H9 (cell line): Measurements from ENCODE around the gene SUFU. TPM values are rescaled to one million over a fixed set of nuclear protein-coding genes. Genes with fewer than 3 reads are reported as not detected.

Experiments
- DNase-seq: peaks from one replicate; pipeline ENCODE4 v3.0.0-alpha.2; 2017
- H2AFZ ChIP-seq: one replicate; pipeline ENCODE4 v1.6.1; 2013; ENCODE audit warnings: mild to moderate bottlenecking, low read length, control low read depth, moderate library complexity
- H2AK5ac ChIP-seq: 2 replicates; pipeline ENCODE4 v1.6.1; 2013; ENCODE audit warnings: low read length, control low read depth, mixed read lengths; ENCODE audit not compliant: insufficient read length
- H2BK120ac ChIP-seq: one replicate; pipeline ENCODE4 v1.6.1; 2013; ENCODE audit warnings: low read depth, mild to moderate bottlenecking, low read length, control low read depth, inconsistent platforms; ENCODE audit not compliant: poor library complexity, severe bottlenecking
- H2BK12ac ChIP-seq: 2 replicates; pipeline ENCODE4 v1.6.1; 2013; ENCODE audit warnings: low read length, control low read depth, mixed read lengths, low read depth; ENCODE audit not compliant: insufficient read length
- H2BK15ac ChIP-seq: 2 replicates; pipeline ENCODE4 v1.6.1; 2013; ENCODE audit warnings: low read depth, low read length, control low read depth
- H2BK20ac ChIP-seq: one replicate; pipeline ENCODE4 v1.6.1; 2013; ENCODE audit warnings: low read depth, mild to moderate bottlenecking, low read length, control low read depth, inconsistent platforms; ENCODE audit not compliant: poor library complexity, severe bottlenecking
- H2BK5ac ChIP-seq: 2 replicates; pipeline ENCODE4 v1.6.1; 2013; ENCODE audit warnings: low read length, control low read depth, mixed read lengths; ENCODE audit not compliant: insufficient read length
- H3K14ac ChIP-seq: 2 replicates; pipeline ENCODE4 v1.6.1; 2013; ENCODE audit warnings: low read length, control low read depth; ENCODE audit not compliant: insufficient read depth
- H3K18ac ChIP-seq: 2 replicates; pipeline ENCODE4 v1.6.1; 2013; ENCODE audit warnings: low read depth, mild to moderate bottlenecking, mixed read lengths, low read length, control low read depth; ENCODE audit not compliant: insufficient read length
- H3K23ac ChIP-seq: 2 replicates; pipeline ENCODE4 v1.6.1; 2013; ENCODE audit warnings: low read length, control low read depth, mixed read lengths, low read depth; ENCODE audit not compliant: insufficient read length
- H3K23me2 ChIP-seq: 2 replicates; pipeline ENCODE4 v1.6.1; 2013; ENCODE audit warnings: low read depth, mild to moderate bottlenecking, mixed read lengths, low read length, control low read depth; ENCODE audit not compliant: insufficient read length, poor library complexity, severe bottlenecking
- H3K27ac ChIP-seq: 2 replicates; pipeline ENCODE4 v1.5.1; 2013; ENCODE audit warnings: low read length, control low read depth, mixed read lengths, low read depth; ENCODE audit not compliant: insufficient read length
- H3K27me3 ChIP-seq: 2 replicates; pipeline ENCODE4 v1.6.1; 2013; ENCODE audit warnings: low read length, control low read depth, inconsistent platforms; ENCODE audit not compliant: insufficient read depth
- H3K4ac ChIP-seq: 2 replicates; pipeline ENCODE4 v1.6.1; 2013; ENCODE audit warnings: low read depth, mild to moderate bottlenecking, control low read depth, inconsistent platforms, low read length, moderate library complexity
- H3K4me1 ChIP-seq: 2 replicates; pipeline ENCODE4 v1.6.1; 2013; ENCODE audit warnings: low read length, control low read depth, inconsistent platforms; ENCODE audit not compliant: insufficient read depth
- H3K4me2 ChIP-seq: 2 replicates; pipeline ENCODE4 v1.6.1; 2013; ENCODE audit warnings: low read length, control low read depth, mixed read lengths; ENCODE audit not compliant: insufficient read length, insufficient read depth
- H3K56ac ChIP-seq: 2 replicates; pipeline ENCODE4 v1.6.1; 2013; ENCODE audit warnings: low read depth, mild to moderate bottlenecking, mixed read lengths, low read length, control low read depth; ENCODE audit not compliant: insufficient read length
- H3K79me1 ChIP-seq: 2 replicates; pipeline ENCODE4 v1.6.1; 2013; ENCODE audit warnings: low read depth, mild to moderate bottlenecking, moderate library complexity, low read length, control low read depth, inconsistent platforms; ENCODE audit not compliant: insufficient read depth, poor library complexity, severe bottlenecking
- H3K79me2 ChIP-seq: 2 replicates; pipeline ENCODE4 v1.6.1; 2013; ENCODE audit warnings: low read length, control low read depth, inconsistent platforms; ENCODE audit not compliant: insufficient read depth
- H3K9ac ChIP-seq: 2 replicates; pipeline ENCODE4 v1.6.1; 2013; ENCODE audit warnings: low read length, control low read depth, mixed read lengths; ENCODE audit not compliant: insufficient read length; ENCODE audit errors: extremely low read depth
- H3K9me3 ChIP-seq: one replicate; pipeline ENCODE4 v1.6.1; 2013; ENCODE audit warnings: low read depth, low read length, inconsistent platforms; ENCODE audit not compliant: control insufficient read depth
- H3T11ph ChIP-seq: one replicate; pipeline ENCODE4 v1.6.1; 2013; ENCODE audit warnings: mild to moderate bottlenecking, low read length, control low read depth, inconsistent platforms
- H4K20me1 ChIP-seq: one replicate; pipeline ENCODE4 v1.6.1; 2013; ENCODE audit not compliant: control insufficient read depth, insufficient read length, insufficient read depth
- H4K5ac ChIP-seq: 2 replicates; pipeline ENCODE4 v1.6.1; 2013; ENCODE audit warnings: low read depth, mild to moderate bottlenecking, mixed read lengths, low read length, control low read depth; ENCODE audit not compliant: insufficient read length
- H4K8ac ChIP-seq: replicated peaks from 2 replicates; pipeline ENCODE4 v1.6.1; 2013; ENCODE audit warnings: low read length, control low read depth, mixed read lengths, low read depth; ENCODE audit not compliant: insufficient read length
- H4K91ac ChIP-seq: 2 replicates; pipeline ENCODE4 v1.6.1; 2013; ENCODE audit warnings: low read depth, mild to moderate bottlenecking, moderate library complexity, mixed read lengths, low read length, control low read depth; ENCODE audit not compliant: insufficient read length
- H3K27ac Mint-ChIP-seq, 3 experiments: 2 replicates in 2 of 3; 3 replicates in 1 of 3; pipeline ENCODE4 v1.8.0; 2020 to 2021; ENCODE audit warnings: mixed read lengths in 3 of 3, mild to moderate bottlenecking in 1 of 3, moderate library complexity in 1 of 3
- H3K27me3 Mint-ChIP-seq: 2 replicates; pipeline ENCODE4 v1.8.0; 2021; ENCODE audit warnings: low read depth, mild to moderate bottlenecking, moderate library complexity, mixed read lengths
- H3K36me3 Mint-ChIP-seq, 3 experiments: 2 replicates in 2 of 3; 3 replicates in 1 of 3; pipeline ENCODE4 v1.8.0; 2020 to 2021; ENCODE audit warnings: low read depth in 3 of 3, mixed read lengths in 3 of 3; ENCODE audit not compliant: insufficient read depth in 1 of 3
- H3K4me1 Mint-ChIP-seq, 2 experiments: 2 replicates each; pipeline ENCODE4 v1.8.0; 2020; ENCODE audit warnings: mixed read lengths in 2 of 2
- H3K4me3 Mint-ChIP-seq, 2 experiments: 2 replicates in 1 of 2; 3 replicates in 1 of 2; pipeline ENCODE4 v1.8.0; 2020 to 2021; ENCODE audit warnings: mild to moderate bottlenecking in 2 of 2, mixed read lengths in 2 of 2, moderate library complexity in 1 of 2
- H3K9me3 Mint-ChIP-seq, 2 experiments: 2 replicates in 1 of 2; 3 replicates in 1 of 2; pipeline ENCODE4 v1.8.0; 2020; ENCODE audit warnings: mild to moderate bottlenecking in 2 of 2, mixed read lengths in 2 of 2, moderate library complexity in 1 of 2
- CTCF ChIP-seq: fragments of 200-600 bp; sonication (generic); conservative IDR thresholded peaks from 3 replicates; pipeline ENCODE4 v1.8.0; 2021; ENCODE audit warnings: antibody characterized with exemption, mild to moderate bottlenecking
- WGBS: extraction: QIAGEN DNeasy Blood & Tissue Kit; methylation state at CpG from one replicate; pipeline ENCODE4 v1.1.7; 2013; ENCODE audit warnings: missing lambda C conversion rate, low lambda C conversion rate, mixed read lengths; ENCODE audit not compliant: insufficient read length; ENCODE audit errors: extremely low coverage; 5-methylcytosine and 5-hydroxymethylcytosine counted together
- total RNA-seq: library from RNA; stranded (reverse); gene quantifications from 2 replicates; pipeline ENCODE4 v1.2.1, GENCODE V29; 2021

The SUFU gene
- total RNA-seq, 1 experiment from 2014 or later, result 9.5 TPM

- Histone ChIP-seq H4K5ac (no peak overlapping the region), H2BK15ac (no peak overlapping the region), H3K79me1 (no peaks in the 10 kb centered on the region), H3K27ac (no peak overlapping the region), H4K91ac (no peak overlapping the region), H2AK5ac (no peak overlapping the region), H2BK12ac (no peak overlapping the region), H3K56ac (no peak overlapping the region), H3K79me2 (no peaks in the 10 kb centered on the region), H2BK20ac (no peak overlapping the region), H2BK120ac (no peak overlapping the region), H4K20me1 (no peaks in the 10 kb centered on the region), H2AFZ (no peak overlapping the region), H3K14ac (no peak overlapping the region; the same call in 1 of the 2 replicates), H3K27me3 (no peaks in the 10 kb centered on the region), H3K9me3 (no peaks in the 10 kb centered on the region), H3T11ph (no peak overlapping the region), H4K8ac (no peak overlapping the region), H3K23ac (no peak overlapping the region), H3K4me2 (no peak overlapping the region), H3K23me2 (no peaks in the 10 kb centered on the region), H3K9ac (no peak overlapping the region), H2BK5ac (no peak overlapping the region), H3K4me1 (no peaks in the 10 kb centered on the region; the same call in 1 of the 2 replicates), H3K18ac (no peak overlapping the region), H3K4ac (no peak overlapping the region)
- peaks cover 18 to 19% of the 10 kb centered on the region in 2 experiments for H3K4me1 Mint-ChIP-seq
- H3K4me3 Mint-ChIP-seq, result no peak overlapping the region
- H3K9me3 Mint-ChIP-seq, result no peaks in the 10 kb centered on the region
- DNase-seq, result no peak
- peaks cover 0 to 7% (median 2%) of the 10 kb centered on the region in 3 experiments; a peak in 2 of 7 replicates for H3K36me3 Mint-ChIP-seq
- no peak overlapping the region for H3K27ac Mint-ChIP-seq
- no peak for TF ChIP-seq CTCF
- H3K27me3 Mint-ChIP-seq, result no peaks in the 10 kb centered on the region
- WGBS, result no CpG with 5 or more reads among the region's 6 CpGs
Observed at GRCh38 chr10:102593074-102593803, 89.5 kb downstream of the SUFU start.
